Epithelial cell of proximal tubule (primary cell): ENCODE measurements around the gene CTDSP2. TPM values are rescaled to one million over a fixed set of nuclear protein-coding genes. Genes with fewer than 3 reads are reported as not detected.

Source experiments
- DNase-seq: peaks from one replicate; pipeline ENCODE4 v3.0.0-alpha.2; 2011; ENCODE audit warnings: low read depth
- H3K4me3 ChIP-seq: 2 replicates; pipeline ENCODE4 v1.5.1; 2011; ENCODE audit warnings: low read depth, mild to moderate bottlenecking, low read length
- CTCF ChIP-seq: conservative IDR thresholded peaks from 2 replicates; pipeline ENCODE4 v1.5.1; 2012; ENCODE audit warnings: low read depth, mild to moderate bottlenecking, low read length
- total RNA-seq: library from RNA; depleted of rRNA; stranded (reverse); fragments of >200 nt; gene quantifications from 2 replicates; pipeline ENCODE4 v1.2.3, GENCODE V29; 2015

CTDSP2 gene
- total RNA-seq, 1 donor from 2014 or later = 53.1 TPM

- no peak overlapping the region for H3K4me3 ChIP-seq
- no peak for DNase-seq
- no peak for TF ChIP-seq CTCF
These were observed 9.8 kb downstream of the CTDSP2 start for GRCh38 chr12:57836442-57837375.

GRCh38 chr12:57835366-57836288 lies 10.9 kb downstream of the CTDSP2 start:
- no peak for TF ChIP-seq CTCF
- no peak for DNase-seq
- no peak overlapping the region for H3K4me3 ChIP-seq

- DNase-seq = no peak
- TF ChIP-seq CTCF = no peak
- no peak overlapping the region for H3K4me3 ChIP-seq
These were observed 12.2 kb downstream of the CTDSP2 start for GRCh38 chr12:57834086-57834876.

GRCh38 chr12:57833672-57834071 lies 12.9 kb downstream of the CTDSP2 start:
- no peak overlapping the region for H3K4me3 ChIP-seq
- DNase-seq = no peak
- no peak for TF ChIP-seq CTCF

GRCh38 chr12:57832966-57833365 lies 13.6 kb downstream of the CTDSP2 start:
- no peak for DNase-seq
- H3K4me3 ChIP-seq = no peak overlapping the region
- no peak for TF ChIP-seq CTCF

GRCh38 chr12:57830393-57830792 lies 16.1 kb downstream of the CTDSP2 start:
- no peak overlapping the region for H3K4me3 ChIP-seq
- TF ChIP-seq CTCF = no peak
- DNase-seq = no peak
